ENCODE results near the gene FZD7. TPM values are rescaled to one million over a fixed set of nuclear protein-coding genes. Genes with fewer than 3 reads are reported as not detected.

FZD7 gene
- total RNA-seq, result under 1 TPM; 0.17 to 0.25 TPM
- 0.05 TPM for polyA plus RNA-seq (2013, experiment 1 of 2)
- polyA plus RNA-seq (2013, experiment 2 of 2), result 1.0 TPM
- total RNA-seq, result 0.05 to 6.8 (median 1.1) reads per million in 172 experiments

DNA sequence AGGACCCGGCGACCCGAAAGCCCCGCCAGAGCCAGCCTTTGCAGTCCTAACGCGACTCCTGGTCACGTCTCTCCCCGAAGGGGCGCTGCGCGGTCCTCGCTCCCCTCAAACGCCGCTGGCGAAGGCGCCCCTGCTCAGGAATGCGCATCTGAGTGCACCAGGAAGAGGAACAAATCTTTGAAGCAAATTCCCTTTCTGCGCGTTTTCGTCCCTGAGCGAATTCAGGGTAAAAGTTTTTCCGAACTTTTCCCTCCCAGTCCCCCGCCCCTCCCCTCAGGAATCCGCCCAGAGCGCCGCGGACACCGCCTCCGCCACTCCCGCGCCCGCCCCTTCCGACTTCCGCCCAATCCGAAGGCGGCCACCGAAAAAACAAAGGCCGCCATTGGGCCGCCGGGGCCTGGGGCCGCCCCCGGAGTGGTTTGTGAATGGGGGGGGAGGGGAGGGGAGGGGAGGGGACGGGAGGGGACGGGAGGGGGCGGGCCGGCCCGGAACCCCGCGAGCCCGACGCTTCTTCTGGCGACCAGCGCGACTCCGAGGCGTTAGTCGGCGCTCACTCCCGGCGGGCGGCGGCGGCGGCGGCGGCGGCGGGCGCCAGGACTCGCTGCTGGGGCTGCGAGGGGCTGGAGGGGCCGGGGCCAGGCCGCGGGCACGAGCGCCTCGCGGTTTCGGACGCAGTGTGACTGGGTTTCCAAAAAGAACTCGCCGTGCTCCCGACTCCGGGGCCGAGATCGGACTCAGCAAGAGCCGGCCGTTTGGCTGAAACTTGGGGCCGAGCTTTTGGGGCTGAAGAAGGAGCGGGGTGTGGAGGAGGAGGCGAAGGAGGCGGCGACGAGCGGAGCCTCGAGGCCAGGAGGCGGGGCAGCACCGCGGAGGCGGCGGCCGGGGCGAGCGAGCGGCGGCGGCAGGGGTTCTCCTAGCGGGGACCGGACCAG, at the start of gene FZD7:
Gene FZD7 (plus strand): TSS at position 539 of the 932 bp plus-strand sequence. CDS start 793 bp downstream, outside the sequence.
- intact Hi-C loops (cut with DNase I, micrococcal nuclease), result loop anchor here in 1 of 2 experiments (2.0 to 10.0 kb wide), 9 partner anchors 201 to 1509 kb away; partner anchors contain the start of genes ALS2, BMPR2, BZW1 and FAM117B
- Histone ChIP-seq H3K36me3 (ENCODE audit: insufficient read depth, low read length) (no peaks in the 10 kb centered on the region), H3K4me1 (ENCODE audit: insufficient read depth, low read length) (peaks cover 31% of the 10 kb centered on the region), H3K4me3 (ENCODE audit: low read length) (peak within 1 kb of the TSS; percentile 95), H3K27ac (ENCODE audit: low read depth in 1 of 2, low read length in 2 of 2) (no peak within 1 kb of the TSS), H3K9me3 (ENCODE audit: control insufficient read depth in 1 of 2, insufficient read depth in 1 of 2, low read length in 2 of 2) (peaks cover 0 to 14% of the 10 kb centered on the region in 2 experiments), H3K27me3 (ENCODE audit: control insufficient read depth in 1 of 2, insufficient read depth in 2 of 2, low read length in 2 of 2) (peaks cover 17 to 30% of the 10 kb centered on the region in 2 experiments)
- H3K4me3 Mint-ChIP-seq, result peak within 1 kb of the TSS; percentile 94
- CTCF ChIA-PET, result no interaction called here
- H3K36me3 Mint-ChIP-seq (ENCODE audit: low read depth), result peaks cover 9% of the 10 kb centered on the region
- peaks cover 9% of the 10 kb centered on the region for H3K27me3 Mint-ChIP-seq
- TF ChIP-seq, protein P1, sequence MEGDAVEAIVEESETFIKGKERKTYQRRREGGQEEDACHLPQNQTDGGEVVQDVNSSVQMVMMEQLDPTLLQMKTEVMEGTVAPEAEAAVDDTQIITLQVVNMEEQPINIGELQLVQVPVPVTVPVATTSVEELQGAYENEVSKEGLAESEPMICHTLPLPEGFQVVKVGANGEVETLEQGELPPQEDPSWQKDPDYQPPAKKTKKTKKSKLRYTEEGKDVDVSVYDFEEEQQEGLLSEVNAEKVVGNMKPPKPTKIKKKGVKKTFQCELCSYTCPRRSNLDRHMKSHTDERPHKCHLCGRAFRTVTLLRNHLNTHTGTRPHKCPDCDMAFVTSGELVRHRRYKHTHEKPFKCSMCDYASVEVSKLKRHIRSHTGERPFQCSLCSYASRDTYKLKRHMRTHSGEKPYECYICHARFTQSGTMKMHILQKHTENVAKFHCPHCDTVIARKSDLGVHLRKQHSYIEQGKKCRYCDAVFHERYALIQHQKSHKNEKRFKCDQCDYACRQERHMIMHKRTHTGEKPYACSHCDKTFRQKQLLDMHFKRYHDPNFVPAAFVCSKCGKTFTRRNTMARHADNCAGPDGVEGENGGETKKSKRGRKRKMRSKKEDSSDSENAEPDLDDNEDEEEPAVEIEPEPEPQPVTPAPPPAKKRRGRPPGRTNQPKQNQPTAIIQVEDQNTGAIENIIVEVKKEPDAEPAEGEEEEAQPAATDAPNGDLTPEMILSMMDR (IDR thresholded peaks at IDR 0.05), result no peak
- H3K4me1 Mint-ChIP-seq (ENCODE audit: low read depth), result peaks cover 12% of the 10 kb centered on the region
- DNase-seq, result peak; percentile 69 to 91 (median 82)
- ATAC-seq (ENCODE audit: poor library complexity), result peak; percentile 78
- POLR2A ChIA-PET, result no interaction called here
- H3K9me3 Mint-ChIP-seq, result no peaks in the 10 kb centered on the region
- peak within 1 kb of the TSS; percentile 45 for H3K27ac Mint-ChIP-seq

DNA sequence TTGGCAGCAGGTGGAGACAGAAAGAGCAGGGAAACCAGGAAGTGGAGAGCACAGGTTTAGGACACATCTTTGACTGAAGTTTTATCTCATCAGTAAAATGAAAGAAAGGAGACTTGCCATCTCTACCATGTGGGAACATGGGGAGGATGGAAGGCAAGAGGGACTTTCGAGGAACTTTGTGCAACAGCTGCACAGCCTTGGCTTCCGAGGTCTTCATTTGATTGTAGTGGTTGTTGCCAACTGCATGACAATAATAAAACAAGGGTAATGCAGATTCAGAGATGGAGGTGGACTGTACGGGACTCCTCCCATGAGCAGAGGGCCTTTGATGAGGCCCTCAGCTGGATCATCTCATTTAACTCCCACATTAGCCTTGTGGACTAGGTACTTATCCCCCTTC, 49.3 kb upstream of the FZD7 start:
- ChIA-PET POLR2A (no interaction called here), CTCF (no interaction called here)
- DNase-seq, result no peak
- Histone ChIP-seq H3K4me1 (ENCODE audit: insufficient read depth, low read length) (no peaks in the 10 kb centered on the region), H3K36me3 (ENCODE audit: insufficient read depth, low read length) (no peaks in the 10 kb centered on the region), H3K4me3 (ENCODE audit: low read length) (no peak overlapping the region), H3K9me3 (ENCODE audit: control insufficient read depth in 1 of 2, insufficient read depth in 1 of 2, low read length in 2 of 2) (no peaks in the 10 kb centered on the region), H3K27ac (ENCODE audit: low read depth in 1 of 2, low read length in 2 of 2) (no peak overlapping the region), H3K27me3 (ENCODE audit: control insufficient read depth in 1 of 2, insufficient read depth in 2 of 2, low read length in 2 of 2) (peaks cover 3 to 5% of the 10 kb centered on the region in 2 experiments)
- ATAC-seq (ENCODE audit: poor library complexity), result no peak
- H3K4me1 Mint-ChIP-seq (ENCODE audit: low read depth), result no peaks in the 10 kb centered on the region
- H3K4me3 Mint-ChIP-seq, result no peak overlapping the region
- intact Hi-C loops (cut with DNase I, micrococcal nuclease), result no loop called here
- H3K9me3 Mint-ChIP-seq, result no peaks in the 10 kb centered on the region
- TF ChIP-seq, protein P1 (IDR thresholded peaks at IDR 0.05), result no peak
- H3K36me3 Mint-ChIP-seq (ENCODE audit: low read depth), result no peaks in the 10 kb centered on the region
- no peak overlapping the region for H3K27ac Mint-ChIP-seq
- H3K27me3 Mint-ChIP-seq, result peaks cover 8% of the 10 kb centered on the region

DNA sequence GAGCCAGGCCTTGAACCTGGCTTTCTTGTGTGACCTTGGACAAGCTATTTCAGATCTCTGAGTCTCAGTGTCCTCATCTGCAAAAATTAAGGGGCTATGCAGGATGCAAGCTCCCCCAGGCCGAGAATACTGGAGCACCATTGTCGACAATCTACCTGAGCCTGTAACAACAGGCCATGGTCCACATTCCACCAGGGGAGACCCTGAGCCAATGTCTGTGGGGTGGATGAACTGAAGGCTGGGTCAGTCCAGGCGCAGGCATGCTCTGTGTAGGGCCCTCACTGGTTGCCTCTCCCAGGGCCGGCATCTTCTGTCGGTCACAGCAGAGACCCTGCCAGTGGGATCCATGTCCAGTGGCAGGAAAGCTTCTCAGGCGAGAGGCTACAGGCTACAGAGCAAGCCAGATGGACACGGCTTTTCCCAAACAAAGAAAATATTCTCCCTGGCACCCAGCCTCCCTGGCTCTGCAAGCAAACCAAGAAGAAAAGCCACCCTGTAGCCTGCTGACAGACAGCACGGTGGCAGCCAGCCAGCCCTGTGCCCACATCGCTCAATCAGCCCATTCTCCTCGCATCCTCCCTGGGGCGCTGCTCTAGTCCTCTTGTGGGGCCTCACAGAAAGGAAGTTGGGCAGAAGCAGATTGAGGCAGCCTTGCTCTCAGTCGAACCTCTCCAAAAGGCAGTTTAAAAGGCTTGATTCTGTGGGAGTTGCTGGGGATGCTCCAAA, 48.7 kb upstream of the FZD7 start:
- Mint-ChIP-seq H3K4me1 (ENCODE audit: low read depth) (no peaks in the 10 kb centered on the region), H3K27ac (no peak overlapping the region), H3K4me3 (no peak overlapping the region), H3K9me3 (no peaks in the 10 kb centered on the region), H3K27me3 (peaks cover 8% of the 10 kb centered on the region), H3K36me3 (ENCODE audit: low read depth) (no peaks in the 10 kb centered on the region)
- Histone ChIP-seq H3K4me3 (ENCODE audit: low read length) (no peak overlapping the region), H3K4me1 (ENCODE audit: insufficient read depth, low read length) (no peaks in the 10 kb centered on the region), H3K27ac (ENCODE audit: low read depth in 1 of 2, low read length in 2 of 2) (no peak overlapping the region), H3K27me3 (ENCODE audit: control insufficient read depth in 1 of 2, insufficient read depth in 2 of 2, low read length in 2 of 2) (peaks cover 3 to 5% of the 10 kb centered on the region in 2 experiments), H3K36me3 (ENCODE audit: insufficient read depth, low read length) (no peaks in the 10 kb centered on the region), H3K9me3 (ENCODE audit: control insufficient read depth in 1 of 2, insufficient read depth in 1 of 2, low read length in 2 of 2) (no peaks in the 10 kb centered on the region)
- DNase-seq (peak in 1 of 14 experiments; percentile 24), ATAC-seq (ENCODE audit: poor library complexity) (no peak)
- CTCF ChIA-PET, result interaction anchor here (0.5 kb wide), 1 partner anchor 8 kb away, joined by 3 read pairs; no protein-coding TSS in a partner anchor
- intact Hi-C loops (cut with DNase I, micrococcal nuclease), result no loop called here
- POLR2A ChIA-PET, result no interaction called here
- TF ChIP-seq, protein P1 (IDR thresholded peaks at IDR 0.05), result no peak
